ENCODE measurements around the gene MEGF8.

The MEGF8 gene

GRCh38 chr19:42400404-42400803 is 75.0 kb downstream of the MEGF8 start:
- no peak for TF ChIP-seq EZH2phosphoT487 (conservative IDR thresholded peaks at IDR 0.05; ENCODE audit: low read length)
- no peak for TF ChIP-seq CTCF (IDR thresholded peaks at IDR 0.05; ENCODE audit: insufficient read depth, low read length, poor library complexity, severe bottlenecking)
- Histone ChIP-seq H3F3A (ENCODE audit: insufficient read depth) (peaks cover 11% of the 10 kb centered on the region), H3K9me2 (replicated peaks; ENCODE audit: insufficient read depth, low read length) (no peaks in the 10 kb centered on the region), H3K27me3 (ENCODE audit: low read length) (no peaks in the 10 kb centered on the region), H2AFZ (ENCODE audit: low read depth, low read length, severe bottlenecking) (no peak overlapping the region), H4K20me1 (ENCODE audit: low read depth, low read length) (no peaks in the 10 kb centered on the region), H3K36me3 (ENCODE audit: low read length) (no peaks in the 10 kb centered on the region), H3K79me2 (ENCODE audit: insufficient read depth, low read length) (0 out of 2 replicates have a peak, but pooled peaks cover 7% of the 10 kb centered on the region), H3K9me3 (ENCODE audit: insufficient read depth, low read length) (no peaks in the 10 kb centered on the region), H3K9ac (ENCODE audit: low read length) (no peak overlapping the region), H3K4me2 (ENCODE audit: low read depth, low read length, poor library complexity, severe bottlenecking) (no peak overlapping the region), H3K4me3 (ENCODE audit: insufficient read depth, low read length, poor library complexity, severe bottlenecking) (no peak overlapping the region), H3K27ac (ENCODE audit: low read depth, low read length) (no peak overlapping the region)

- Histone ChIP-seq H2AFZ (ENCODE audit: low read depth, low read length, severe bottlenecking) (no peak overlapping the region), H3K9ac (ENCODE audit: low read length) (peak overlapping the region; percentile 20; the same call in 1 of the 2 replicates)
- TF ChIP-seq CTCF (IDR thresholded peaks at IDR 0.05; ENCODE audit: insufficient read depth, low read length, poor library complexity, severe bottlenecking) (peak; percentile 88), EZH2phosphoT487 (conservative IDR thresholded peaks at IDR 0.05; ENCODE audit: low read length) (no peak)
These were observed 76.2 kb downstream of the MEGF8 start for GRCh38 chr19:42401365-42402303.

GRCh38 chr19:42402376-42403116 is 77.1 kb downstream of the MEGF8 start:
- Histone ChIP-seq H3F3A (ENCODE audit: insufficient read depth) (peaks cover 4% of the 10 kb centered on the region; the same call in 1 of the 2 replicates), H2AFZ (ENCODE audit: low read depth, low read length, severe bottlenecking) (no peak overlapping the region), H3K79me2 (ENCODE audit: insufficient read depth, low read length) (0 out of 2 replicates have a peak, but pooled peaks cover 4% of the 10 kb centered on the region), H4K20me1 (ENCODE audit: low read depth, low read length) (no peaks in the 10 kb centered on the region), H3K9me2 (replicated peaks; ENCODE audit: insufficient read depth, low read length) (no peaks in the 10 kb centered on the region), H3K4me3 (ENCODE audit: insufficient read depth, low read length, poor library complexity, severe bottlenecking) (no peak overlapping the region), H3K27me3 (ENCODE audit: low read length) (no peaks in the 10 kb centered on the region), H3K27ac (ENCODE audit: low read depth, low read length) (no peak overlapping the region), H3K9ac (ENCODE audit: low read length) (0 out of 2 replicates have a peak overlapping the region, but pooled peaks have one; percentile 20), H3K4me2 (ENCODE audit: low read depth, low read length, poor library complexity, severe bottlenecking) (peak overlapping the region; percentile 46), H3K36me3 (ENCODE audit: low read length) (no peaks in the 10 kb centered on the region), H3K9me3 (ENCODE audit: insufficient read depth, low read length) (no peaks in the 10 kb centered on the region)
- TF ChIP-seq CTCF (IDR thresholded peaks at IDR 0.05; ENCODE audit: insufficient read depth, low read length, poor library complexity, severe bottlenecking) (no peak), EZH2phosphoT487 (conservative IDR thresholded peaks at IDR 0.05; ENCODE audit: low read length) (no peak)

More at GRCh38 chr19:42401365-42402303, 76.2 kb downstream of the MEGF8 start:
- Histone ChIP-seq H3K9me3 (ENCODE audit: insufficient read depth, low read length) (no peaks in the 10 kb centered on the region), H4K20me1 (ENCODE audit: low read depth, low read length) (no peaks in the 10 kb centered on the region), H3K27ac (ENCODE audit: low read depth, low read length) (no peak overlapping the region), H3K4me2 (ENCODE audit: low read depth, low read length, poor library complexity, severe bottlenecking) (peak overlapping the region; percentile 46), H3K4me3 (ENCODE audit: insufficient read depth, low read length, poor library complexity, severe bottlenecking) (peak overlapping the region; percentile 34), H3K36me3 (ENCODE audit: low read length) (no peaks in the 10 kb centered on the region), H3K9me2 (replicated peaks; ENCODE audit: insufficient read depth, low read length) (no peaks in the 10 kb centered on the region), H3K27me3 (ENCODE audit: low read length) (no peaks in the 10 kb centered on the region), H3F3A (ENCODE audit: insufficient read depth) (peaks cover 4% of the 10 kb centered on the region; the same call in 1 of the 2 replicates), H3K79me2 (ENCODE audit: insufficient read depth, low read length) (0 out of 2 replicates have a peak, but pooled peaks cover 7% of the 10 kb centered on the region)
